Activated CD4-positive, CD25-positive, alpha-beta regulatory T cell treated with anti-CD3 and anti-CD28 coated beads, Interleukin-2, amount 50 U/mL, for 72 hours (primary cell): Measurements from ENCODE around the gene SDHAF1.
"Not testable (repeated sequence)": the region's sequence is repeated elsewhere in the genome, so short reads cannot be mapped to it uniquely, and the experiment has no call there.

Experiments
- DNase-seq: peaks from one replicate; pipeline ENCODE4 v3.0.0; 2021

Gene SDHAF1, protein sequence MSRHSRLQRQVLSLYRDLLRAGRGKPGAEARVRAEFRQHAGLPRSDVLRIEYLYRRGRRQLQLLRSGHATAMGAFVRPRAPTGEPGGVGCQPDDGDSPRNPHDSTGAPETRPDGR

DNA sequence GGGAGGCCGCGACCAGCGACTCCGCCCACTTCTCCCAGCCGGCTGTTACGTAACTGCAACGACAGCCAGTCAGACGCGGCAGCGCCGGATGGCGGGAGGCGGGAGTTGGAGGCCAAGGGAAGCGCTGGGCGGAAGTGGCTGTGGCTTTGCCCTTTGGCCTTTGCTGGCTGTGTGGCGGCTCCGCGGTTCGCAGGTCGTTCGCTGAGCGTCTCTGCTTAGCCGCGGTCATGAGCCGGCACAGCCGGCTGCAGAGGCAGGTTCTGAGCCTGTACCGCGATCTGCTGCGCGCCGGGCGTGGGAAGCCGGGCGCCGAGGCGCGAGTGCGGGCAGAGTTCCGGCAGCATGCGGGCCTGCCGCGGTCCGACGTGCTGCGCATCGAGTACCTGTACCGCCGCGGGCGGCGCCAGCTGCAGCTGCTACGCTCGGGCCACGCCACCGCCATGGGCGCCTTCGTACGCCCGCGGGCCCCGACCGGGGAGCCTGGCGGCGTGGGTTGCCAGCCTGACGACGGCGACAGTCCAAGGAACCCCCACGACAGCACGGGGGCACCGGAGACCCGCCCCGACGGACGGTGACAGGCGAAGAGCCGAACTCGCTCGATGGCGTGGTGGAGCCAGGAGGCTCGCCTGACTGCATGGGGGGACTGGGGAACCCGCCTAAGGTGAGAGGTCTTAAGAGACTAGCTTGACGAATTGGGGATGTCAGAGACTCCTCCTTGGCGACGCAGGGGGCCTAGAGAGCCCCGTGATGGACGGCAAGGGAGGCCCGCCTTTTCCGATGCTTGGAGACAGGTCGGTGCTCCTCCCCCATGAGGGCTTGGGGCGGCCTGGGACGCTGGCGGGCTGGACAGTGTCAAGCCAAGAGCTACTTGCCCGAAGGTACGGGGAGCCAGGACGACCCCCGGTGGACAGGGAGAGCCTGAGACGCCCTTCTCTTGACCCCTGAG lies at the start of gene SDHAF1:
Gene SDHAF1, plus strand, starts transcription at position 141 of the 946 bp plus-strand sequence. Its CDS starts 87 bp downstream, at position 228.
- DNase-seq, result peak; percentile 93

DNA sequence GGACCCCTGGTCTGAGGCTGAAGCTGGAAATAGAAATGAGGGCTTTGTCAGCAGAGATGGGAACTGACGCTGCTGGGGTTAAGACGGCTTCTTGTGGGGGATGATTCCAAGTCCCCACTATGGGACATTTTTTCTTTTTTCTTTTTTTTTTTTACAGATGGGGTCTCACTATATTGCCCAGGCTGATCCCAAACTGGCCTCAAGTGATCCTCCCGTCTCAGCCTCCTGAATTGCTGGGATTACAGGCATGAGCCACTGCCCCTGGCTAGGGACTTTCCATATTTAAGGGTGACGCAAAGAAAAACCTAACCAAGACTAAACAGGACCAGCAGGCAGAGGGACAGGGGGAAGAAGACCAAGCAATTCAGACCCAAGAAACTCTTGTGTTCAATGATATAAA lies 48.8 kb upstream of the SDHAF1 start:
- DNase-seq, result no peak

DNA sequence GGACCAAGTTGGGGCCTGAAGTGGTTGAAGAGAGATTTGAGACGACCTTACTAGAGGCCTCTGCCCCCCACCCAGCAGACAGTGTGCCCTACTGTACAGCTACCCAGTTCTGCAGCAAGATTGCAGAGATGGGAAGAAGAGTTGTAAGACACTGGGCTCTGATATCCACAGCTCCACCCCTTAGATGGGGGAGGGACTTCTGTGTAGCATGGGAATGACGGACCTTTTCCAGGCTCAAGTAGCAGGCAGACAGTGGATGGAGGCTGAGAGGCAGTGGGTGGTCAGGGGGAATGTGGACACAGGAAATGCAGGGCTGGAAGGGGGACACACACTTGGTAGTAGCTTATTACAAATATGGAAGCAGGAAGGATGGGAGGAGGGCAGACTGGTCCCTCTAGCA lies 45.9 kb upstream of the SDHAF1 start:
- DNase-seq, result no peak

DNA sequence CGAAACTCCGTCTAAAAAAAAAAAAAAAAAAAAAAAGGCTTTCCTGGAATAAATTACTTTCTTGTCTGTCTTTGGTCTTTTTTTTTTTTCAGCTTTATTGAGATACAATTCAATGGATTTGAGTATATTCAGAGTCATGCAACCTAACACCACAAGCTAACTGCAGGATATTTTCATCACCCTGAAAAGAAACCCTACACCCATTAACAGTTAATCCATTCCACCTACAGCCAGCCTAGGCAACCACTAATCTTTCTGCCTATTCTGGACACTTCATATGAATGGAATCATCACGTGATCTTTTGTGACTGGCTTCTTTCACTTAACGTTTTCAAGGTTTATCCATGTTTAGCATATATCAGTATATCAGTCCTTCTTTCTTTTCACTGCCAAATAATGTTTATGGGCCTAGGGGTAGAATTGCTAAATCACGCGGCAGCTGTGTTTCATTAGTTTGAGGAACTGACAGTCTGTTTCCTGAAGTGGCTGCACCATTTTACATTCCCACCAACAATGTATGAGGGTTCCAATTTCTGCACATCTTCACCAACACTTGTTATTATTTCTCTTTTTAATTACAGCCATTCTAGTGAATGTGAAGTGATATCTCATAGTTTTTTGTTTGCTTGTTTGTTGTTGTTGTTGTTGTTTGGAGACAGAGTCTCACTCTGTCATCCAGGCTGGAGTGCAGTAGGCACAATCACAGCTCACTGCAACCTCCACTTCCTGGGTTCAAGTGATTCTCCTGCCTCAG lies 38.9 kb upstream of the SDHAF1 start:
- no peak for DNase-seq

DNA sequence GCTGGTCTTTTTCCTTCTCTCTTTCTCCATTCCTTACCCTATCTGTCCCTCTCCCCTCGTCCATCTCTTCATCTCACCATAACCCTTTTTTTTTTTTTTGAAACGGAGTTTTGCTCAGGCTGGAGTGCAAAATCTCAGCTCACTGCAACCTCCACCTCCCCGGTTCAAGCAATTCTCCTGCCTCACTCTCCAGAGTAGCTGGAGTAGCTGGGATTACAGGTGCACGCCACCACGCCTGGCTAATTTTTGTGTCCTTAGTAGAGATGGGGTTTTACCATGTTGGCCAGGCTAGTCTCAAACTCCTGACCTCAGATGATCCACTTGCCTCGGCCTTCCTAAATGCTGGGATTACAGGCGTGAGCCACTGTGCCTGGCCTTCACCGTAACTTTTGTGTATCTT lies 37.6 kb upstream of the SDHAF1 start:
- not testable (repeated sequence) for DNase-seq

DNA sequence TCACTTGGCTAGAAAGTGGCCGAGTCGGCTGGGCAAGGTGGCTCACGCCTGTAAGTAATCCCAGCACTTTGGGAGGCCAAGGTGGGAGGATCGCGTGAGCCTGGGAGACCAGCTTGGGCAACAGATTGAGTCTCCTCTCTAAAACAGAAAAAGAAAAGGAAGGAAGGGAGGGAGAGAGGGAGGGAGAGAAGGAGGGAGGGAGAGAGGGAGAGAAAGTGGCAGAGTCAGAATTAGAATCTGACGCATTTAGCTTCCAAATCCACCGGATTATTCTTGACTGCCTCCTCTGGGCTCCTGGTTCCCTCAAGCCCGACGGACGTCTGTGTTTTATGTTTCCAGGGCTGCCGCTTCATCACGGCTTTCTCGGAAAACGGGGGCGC lies 36.3 kb upstream of the SDHAF1 start:
- no peak for DNase-seq

DNA sequence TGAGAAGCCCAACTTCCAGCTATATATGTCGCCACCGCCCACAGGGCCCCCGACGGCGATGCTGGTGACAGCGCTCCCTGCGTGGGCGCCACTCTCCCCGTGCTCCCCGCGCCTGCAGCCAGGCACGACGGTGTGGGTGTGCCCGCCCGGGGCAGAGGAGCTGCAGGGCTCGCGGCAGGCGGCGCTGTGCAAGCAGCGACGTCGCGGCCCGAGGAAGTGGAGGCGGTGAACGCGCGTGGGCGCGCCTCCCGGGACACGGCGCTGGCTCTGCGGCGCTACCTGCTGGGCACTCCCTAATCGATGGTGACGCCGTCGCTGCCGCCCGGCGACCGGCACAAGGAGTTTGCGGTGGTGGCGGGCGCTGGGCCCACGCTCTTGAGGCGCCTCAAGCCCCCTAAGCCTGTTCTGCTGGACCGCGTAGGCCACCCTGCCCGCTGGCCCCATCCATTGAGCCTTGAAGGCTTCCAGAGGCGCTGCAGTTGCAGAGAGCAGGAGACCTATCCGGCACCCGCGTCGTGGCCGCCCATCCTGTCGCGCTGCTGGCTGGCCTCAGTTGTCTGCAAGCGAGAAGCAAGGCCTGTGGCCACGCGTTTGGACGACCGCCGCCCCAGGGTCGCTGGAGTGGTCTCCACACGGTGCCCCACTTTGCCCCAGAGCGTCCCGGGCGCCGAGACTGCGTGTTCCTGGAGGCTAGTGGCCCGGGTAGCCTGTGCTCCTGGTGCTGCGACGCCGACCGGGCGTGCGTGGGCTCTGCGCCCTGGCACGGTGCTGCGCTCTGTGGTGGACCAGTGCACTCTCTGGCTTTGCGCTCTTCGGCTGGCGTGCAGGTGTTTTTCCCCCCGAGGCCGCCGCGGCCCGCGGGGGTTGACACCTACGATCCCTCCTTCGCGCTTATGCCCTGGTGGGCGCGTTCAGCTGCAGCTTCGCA lies 35.7 kb upstream of the SDHAF1 start:
- DNase-seq, result peak; percentile 69

DNA sequence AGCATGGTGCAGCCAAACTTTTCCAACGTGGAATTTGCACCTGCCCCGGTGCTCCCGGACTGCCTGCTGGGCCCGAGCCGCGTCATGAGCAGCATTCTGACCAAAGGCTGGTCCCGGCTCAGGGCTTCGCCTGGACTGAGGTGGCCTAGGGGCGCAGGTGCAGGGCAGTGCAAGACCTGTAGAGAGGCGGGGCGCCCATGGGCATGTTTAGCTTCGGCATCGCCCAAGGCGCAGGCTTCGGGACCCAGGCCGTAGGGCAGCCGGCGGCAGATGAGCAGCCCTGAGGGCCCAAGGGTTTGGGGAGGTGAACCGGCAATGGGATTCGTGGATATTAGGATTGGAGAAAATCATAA lies 35.0 kb upstream of the SDHAF1 start:
- DNase-seq, result no peak

DNA sequence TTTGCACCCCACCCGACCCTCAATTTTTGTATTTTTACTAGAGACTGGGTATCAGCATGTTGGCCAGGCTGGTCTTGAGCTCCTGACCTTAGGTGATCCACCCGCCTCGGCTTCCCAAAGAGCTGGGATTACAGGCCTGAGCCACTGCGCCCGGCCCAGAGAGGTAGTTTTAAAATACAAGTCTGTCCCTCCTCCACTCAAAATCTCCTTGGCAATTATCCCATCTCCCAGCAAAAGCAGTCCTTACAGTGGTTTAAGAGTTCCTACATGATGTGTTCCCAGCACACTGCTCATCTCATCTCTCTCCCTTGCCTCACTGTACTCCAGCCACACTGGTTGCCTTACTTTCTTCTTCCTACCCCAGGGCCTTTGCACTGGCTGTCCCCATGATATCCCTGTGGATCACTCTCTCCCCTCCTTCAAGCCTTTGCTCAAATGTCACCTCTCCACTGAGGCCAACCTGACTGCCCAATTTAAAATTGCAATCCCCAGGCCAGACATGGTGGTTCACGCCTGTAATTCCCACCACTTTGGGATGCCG lies 34.5 kb upstream of the SDHAF1 start:
- no peak for DNase-seq

DNA sequence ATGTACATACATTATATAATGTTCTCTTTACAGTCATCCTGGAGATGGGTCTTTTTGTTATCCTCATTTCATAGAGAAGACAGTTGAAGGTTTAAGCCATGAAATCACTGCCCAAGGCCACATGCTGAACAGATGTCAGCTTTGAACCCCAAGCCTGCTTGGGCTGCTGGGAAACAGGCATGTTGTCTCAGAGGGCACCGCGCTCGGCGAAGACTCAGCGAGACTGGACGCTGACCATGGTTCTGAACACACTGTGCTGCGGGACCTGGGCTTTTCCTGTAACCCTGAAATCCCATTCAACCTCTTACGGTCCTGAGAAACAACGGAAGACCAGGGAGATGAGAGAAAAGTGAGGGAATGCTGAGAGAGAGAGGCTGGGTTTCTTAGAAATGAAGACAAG lies 31.5 kb upstream of the SDHAF1 start:
- DNase-seq, result no peak

DNA sequence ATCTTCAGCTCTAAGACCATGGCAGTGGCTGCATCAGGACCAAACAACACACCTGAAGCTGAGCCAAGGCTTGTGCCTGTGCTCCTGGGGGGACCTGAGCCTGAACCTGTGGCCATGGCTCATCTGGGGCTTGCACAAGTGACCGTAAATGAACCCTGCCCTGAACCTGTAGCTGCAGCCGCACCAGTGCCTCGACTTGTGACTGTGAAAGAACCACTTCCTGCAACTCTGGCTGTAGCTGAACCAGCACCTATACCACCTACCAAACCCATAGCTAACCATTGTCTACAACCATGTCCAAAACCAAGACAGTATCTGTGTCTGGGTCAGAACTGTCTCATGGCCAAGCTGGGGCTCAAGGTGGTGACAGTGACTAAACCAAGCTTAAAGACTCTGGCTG lies 28.2 kb upstream of the SDHAF1 start:
- DNase-seq, result no peak

DNA sequence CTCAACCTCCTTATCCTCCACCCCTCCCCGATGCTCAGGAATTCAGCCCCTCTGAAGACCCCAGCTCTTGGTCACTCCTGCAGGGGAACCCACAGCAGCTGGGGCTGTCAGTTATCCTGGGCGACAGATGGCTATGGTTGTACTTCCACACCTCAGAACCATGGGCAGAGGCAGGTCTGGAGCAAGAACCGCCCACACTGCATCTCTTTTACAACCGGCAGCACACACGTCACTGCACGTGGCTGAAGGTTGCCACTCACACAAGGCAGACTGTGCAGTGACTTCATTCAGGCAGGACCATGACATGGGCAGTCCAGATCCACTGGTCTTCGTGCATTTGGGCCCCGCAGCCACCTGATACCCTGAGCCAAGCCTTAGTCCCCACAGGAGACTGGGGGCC lies 21.5 kb upstream of the SDHAF1 start:
- no peak for DNase-seq

DNA sequence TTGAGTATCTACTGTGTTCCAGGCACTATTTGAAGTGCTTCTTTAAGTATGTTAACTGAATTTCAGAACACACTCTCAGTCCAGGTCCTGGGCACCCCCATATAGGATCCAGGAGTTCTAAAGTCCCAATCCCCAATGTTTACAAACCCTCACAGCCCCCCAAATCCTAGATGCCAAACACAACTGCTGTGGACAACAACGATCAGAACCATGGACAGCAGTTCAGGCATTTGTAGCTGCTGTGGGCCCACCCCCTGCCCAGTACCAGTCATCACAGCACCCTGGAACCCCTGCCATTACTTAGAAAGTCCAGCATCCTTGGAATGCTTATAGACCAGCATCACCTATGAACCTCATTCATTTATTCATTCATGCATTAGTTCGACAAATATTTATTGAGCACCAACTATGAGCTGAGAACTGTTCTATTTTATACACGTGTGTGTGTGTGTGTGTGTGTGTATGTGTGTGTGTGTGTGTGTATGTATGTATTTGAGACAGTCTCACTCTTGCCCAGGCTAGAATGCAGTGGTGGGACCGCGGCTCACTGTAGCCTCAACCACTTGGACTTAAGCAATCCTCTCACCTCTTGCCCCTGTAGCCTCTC lies 19.3 kb upstream of the SDHAF1 start:
- DNase-seq, result no peak

DNA sequence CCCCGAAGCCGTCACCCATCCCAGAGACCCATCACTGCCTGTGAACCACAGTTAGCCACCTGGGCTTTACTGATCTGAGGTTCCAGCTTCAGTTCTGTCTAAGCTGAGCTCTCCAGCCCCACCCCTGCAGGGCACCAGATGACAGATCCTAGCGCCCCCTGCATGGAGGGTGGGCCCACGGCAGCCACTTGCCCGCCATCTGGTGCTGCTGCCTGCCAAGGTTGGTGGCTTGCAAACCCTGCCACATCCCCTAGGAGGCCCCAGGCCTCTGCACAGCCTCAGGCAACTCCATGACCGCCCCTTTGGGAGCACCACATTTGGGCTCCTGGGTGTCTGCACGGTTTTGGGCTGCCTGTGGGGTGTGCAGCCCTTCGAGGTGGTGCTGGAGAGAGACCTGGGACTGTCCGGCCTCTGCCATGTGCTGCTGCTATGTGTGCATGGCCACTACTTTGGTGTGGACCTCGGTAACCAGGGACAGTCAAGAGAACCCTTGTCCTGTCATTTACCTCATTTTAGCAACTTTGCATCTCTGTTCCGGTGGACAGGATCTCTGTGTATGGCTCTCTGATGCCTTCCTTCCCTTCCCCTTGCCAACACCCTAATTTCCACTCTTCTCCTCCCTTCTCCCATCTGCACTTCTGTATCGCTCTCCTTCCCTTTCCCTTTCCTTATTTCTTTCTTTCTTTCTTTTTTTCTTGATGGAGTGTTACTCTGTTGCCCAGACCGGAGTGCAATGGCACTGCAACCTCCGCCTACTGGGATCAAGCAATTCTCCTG lies 17.4 kb upstream of the SDHAF1 start:
- DNase-seq, result no peak

DNA sequence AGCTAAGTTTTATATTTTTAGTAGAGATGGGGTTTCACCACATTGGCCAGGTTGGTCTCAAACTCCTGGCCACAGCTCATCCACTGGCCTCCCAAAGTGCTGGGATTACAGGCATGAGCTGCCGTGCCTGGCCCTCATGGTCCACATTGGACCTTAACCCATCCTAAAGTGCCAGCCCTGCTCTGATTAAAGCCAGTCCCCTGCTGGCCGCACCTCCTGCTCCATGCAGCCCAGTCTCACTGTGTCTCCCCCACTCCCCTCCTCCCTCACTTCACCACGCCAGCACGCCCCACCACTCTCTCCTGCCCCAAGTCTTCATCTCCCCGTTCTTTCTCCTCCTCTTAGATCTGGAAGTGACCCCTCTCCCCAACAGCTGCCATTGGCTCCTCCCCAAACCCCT lies 16.7 kb upstream of the SDHAF1 start:
- no peak for DNase-seq

DNA sequence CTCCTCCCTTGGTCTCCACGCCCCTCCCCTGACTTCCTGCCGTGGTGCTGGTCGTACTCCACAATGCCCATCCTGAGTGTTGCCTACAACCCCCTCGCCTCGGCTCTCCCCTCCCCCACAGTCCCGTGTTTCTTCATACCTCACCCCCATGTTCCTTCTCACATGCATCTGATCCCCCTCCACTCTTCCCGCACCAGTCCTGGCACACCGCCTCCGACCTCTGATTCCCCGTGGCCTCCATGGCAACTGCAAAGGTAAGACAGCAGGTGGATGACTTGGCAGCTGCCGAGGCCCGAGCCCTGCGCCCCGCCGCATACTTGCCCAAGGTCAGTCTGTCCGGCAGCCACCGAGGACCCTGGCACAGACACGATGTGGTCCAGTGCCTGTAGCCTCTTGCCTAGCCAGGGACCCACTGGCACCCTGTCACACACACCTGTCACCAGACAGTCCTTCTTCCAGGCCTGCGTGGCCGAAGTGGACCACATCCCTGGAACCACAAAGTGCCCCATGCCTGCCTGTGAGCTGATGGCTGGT lies 16.1 kb upstream of the SDHAF1 start:
- no peak for DNase-seq

DNA sequence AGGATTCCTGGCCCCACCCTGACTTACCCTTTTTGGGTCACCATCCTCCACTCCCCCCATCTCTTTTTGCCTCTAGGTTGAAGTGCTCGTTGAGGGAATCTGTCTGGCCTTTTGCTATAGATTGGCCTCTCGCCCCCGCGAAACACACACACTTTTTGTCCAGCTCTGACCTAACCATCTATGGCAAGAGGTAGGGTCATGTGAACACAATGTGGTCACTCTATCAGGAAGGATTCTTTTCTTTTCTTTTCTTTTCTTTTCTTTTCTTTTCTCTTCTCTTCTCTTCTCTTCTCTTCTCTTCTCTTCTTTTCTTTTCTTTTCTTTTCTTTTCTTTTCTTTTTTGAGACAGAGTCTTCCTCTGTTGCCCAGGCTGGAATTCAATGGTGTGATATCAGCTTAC lies 14.0 kb upstream of the SDHAF1 start:
- not testable (repeated sequence) for DNase-seq

DNA sequence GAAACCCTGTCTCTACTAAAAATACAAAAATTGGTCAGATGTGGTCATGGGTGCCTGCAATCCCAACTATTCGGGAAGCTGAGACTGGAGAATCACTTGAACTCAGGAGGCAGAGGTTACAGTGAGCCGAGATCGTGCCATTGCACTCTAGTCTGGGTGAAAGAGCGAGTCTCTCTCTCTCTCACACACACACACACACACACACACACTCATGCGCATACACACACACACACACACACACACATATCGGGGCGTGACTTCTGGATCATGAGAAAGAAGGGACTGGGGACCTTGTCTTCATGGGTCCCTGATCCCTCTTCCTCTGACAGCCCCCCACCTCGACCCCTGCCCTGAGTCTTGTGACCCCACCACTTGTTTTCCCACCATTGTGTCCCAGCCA lies 11.8 kb upstream of the SDHAF1 start:
- no peak for DNase-seq

DNA sequence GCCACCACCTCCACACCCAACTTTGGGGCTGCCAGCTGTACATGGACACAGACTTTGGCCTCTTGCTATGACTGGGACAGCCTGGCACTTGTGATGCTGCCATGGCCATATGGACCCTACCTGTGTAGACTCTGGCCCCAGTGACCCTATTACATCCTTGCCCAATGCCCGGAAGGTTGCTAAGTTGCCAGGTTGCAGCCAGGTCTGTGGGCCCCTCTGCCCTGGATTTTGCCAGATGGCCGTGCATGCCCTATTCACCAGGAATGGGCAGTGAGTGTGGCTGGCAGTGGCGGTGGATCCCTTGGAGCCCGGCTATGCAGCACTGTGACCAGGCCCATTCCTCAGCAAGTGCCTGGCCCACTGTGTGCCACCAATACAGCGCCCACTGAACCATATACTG lies 8.9 kb upstream of the SDHAF1 start:
- no peak for DNase-seq

DNA sequence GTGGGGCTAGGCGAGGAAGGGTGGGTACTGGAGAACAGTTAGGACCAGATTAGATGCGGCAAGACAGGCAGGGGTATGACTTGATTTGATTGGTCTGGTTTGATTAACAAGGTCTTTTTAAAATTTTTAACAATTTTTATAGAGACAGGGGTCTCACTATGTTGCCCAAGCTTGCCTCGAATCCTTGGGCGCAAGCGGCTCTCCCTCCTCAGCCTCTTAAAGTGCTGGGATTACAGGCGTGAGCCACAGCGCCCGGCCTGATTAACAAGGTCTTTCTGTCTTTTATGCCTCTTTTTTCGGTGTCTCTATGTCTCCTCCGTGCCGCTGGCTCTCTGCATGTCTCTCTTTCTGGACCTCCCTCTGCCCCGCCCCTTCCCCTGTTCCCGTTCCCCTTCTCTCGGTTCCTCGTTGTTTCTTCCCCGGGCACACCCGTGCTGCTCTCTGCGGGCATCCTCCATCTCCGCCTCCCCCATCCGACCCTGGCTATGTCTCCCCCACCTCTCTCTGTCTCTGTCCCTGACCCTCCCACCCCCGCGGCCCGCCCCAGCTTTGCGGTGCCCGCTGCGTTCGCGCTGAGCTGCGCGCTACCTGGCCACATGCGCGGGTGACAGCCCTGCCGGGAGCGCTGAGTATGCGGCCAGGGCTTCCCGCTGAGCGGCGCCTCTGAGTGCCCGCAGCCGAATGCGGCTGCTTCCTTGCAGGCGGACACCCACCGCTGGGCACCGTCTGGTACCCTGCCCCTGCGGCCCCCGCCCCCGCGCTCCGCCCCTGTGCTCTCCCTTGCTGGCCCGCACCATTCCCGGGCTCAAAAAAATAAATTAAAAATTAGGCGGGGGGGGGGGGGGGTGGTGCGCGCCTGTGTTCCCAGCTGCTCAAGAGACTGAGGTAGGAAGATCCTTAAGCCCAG lies 8.1 kb upstream of the SDHAF1 start:
- no peak for DNase-seq
